AG09319 (cell line): ENCODE measurements around the gene KCNT1.

ENCODE experiments used
- DNase-seq: peaks from one replicate; pipeline ENCODE4 v3.0.0-alpha.2; 2010; ENCODE audit warnings: low read depth; ENCODE audit errors: extremely low read depth
- CTCF ChIP-seq: IDR thresholded peaks from 2 replicates; pipeline ENCODE4 v1.5.1; 2011; ENCODE audit warnings: low read depth, mild to moderate bottlenecking, inconsistent platforms, low read length, moderate library complexity

Gene KCNT1

GRCh38 chr9:135707252-135708138 lies 5.5 kb downstream of the KCNT1 start:
- DNase-seq: no peak
- TF ChIP-seq CTCF: no peak

- no peak for TF ChIP-seq CTCF
- no peak for DNase-seq
Observed at GRCh38 chr9:135708164-135708563, 6.2 kb downstream of the KCNT1 start.

GRCh38 chr9:135711391-135711790 lies 9.4 kb downstream of the KCNT1 start:
- DNase-seq: no peak
- no peak for TF ChIP-seq CTCF

GRCh38 chr9:135711881-135712280 lies 9.9 kb downstream of the KCNT1 start:
- no peak for DNase-seq
- TF ChIP-seq CTCF: no peak

GRCh38 chr9:135712613-135713295 lies 10.8 kb downstream of the KCNT1 start:
- no peak for DNase-seq

GRCh38 chr9:135714242-135715055 lies 12.5 kb downstream of the KCNT1 start:
- no peak for DNase-seq
- TF ChIP-seq CTCF: no peak

More at GRCh38 chr9:135712613-135713295, 10.8 kb downstream of the KCNT1 start:
- TF ChIP-seq CTCF: no peak
